ENCODE results near the gene AKR1C8. TPM values are rescaled to one million over a fixed set of nuclear protein-coding genes. Genes with fewer than 3 reads are reported as not detected.

Gene AKR1C8
- total RNA-seq = not detected in 2 replicates

GRCh38 chr10:5184987-5185775, at the start of gene AKR1C8:
Gene AKR1C8, minus strand, starts transcription at chr10:5185150. Its CDS starts 46 bp downstream, at chr10:5185104.

GRCh38 chr10:5196702-5197113, 11.8 kb upstream of the AKR1C8 start, which contains the start of gene AKR1C4:
Gene AKR1C4, plus strand, starts transcription at chr10:5196837. Its CDS starts 31 bp downstream, at chr10:5196868.

Other genes with a start within 250 kb of the AKR1C8 start
- 49.7 and 63.3 TPM in 2 replicates for gene AKR1C1, start 221.7 kb downstream of the AKR1C8 start, total RNA-seq
- 167 and 181 TPM in 2 replicates for gene AKR1C2, start 181.3 kb downstream of the AKR1C8 start, total RNA-seq
- gene AKR1C3, start 90.7 kb downstream of the AKR1C8 start, total RNA-seq = 36.9 and 38.8 TPM in 2 replicates
- gene AKR1C4, start 11.7 kb upstream of the AKR1C8 start, total RNA-seq = not detected in 2 replicates
- gene UCN3, start 179.8 kb upstream of the AKR1C8 start, total RNA-seq = not detected in 2 replicates
- 0.19 and 0.35 TPM in 2 replicates for gene TUBAL3, start 219.7 kb upstream of the AKR1C8 start, total RNA-seq
- gene NET1, start 227.4 kb upstream of the AKR1C8 start, total RNA-seq = 195 and 238 TPM in 2 replicates